Measurements from ENCODE around the gene USP17L20.
"Not testable (repeated sequence)": the region's sequence is repeated elsewhere in the genome, so short reads cannot be mapped to it uniquely, and the experiment has no call there.

The USP17L20 gene

GRCh38 chr4:9257824-9258223 lies at the start of gene USP17L20:
Gene USP17L20 (plus strand): TSS chr4:9258124. CDS start chr4:9258124, 0 bp downstream.
- not testable (repeated sequence) for DNase-seq

DNA sequence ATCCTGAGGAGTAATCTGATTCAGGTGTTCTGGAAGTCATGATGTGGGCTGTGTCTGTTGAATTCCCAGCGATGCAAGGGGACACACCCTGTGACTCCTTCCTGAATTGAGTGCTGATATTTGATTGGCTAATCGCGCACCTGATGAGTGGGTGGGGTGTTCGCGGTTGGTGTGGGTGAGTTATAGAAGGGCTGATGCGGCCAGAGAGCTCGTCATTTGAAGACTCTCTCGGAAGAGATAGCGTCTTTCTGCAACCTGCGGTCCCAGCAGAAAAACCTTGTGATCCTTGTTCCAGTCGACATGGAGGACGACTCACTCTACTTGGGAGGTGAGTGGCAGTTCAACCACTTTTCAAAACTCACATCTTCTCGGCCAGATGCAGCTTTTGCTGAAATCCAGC lies 47.6 kb upstream of the USP17L20 start, which contains the start of gene USP17L10:
Gene USP17L10, plus strand, starts transcription at position 301 of the 400 bp plus-strand sequence. Its CDS starts 0 bp downstream, at position 301.
- DNase-seq = not testable (repeated sequence)

DNA sequence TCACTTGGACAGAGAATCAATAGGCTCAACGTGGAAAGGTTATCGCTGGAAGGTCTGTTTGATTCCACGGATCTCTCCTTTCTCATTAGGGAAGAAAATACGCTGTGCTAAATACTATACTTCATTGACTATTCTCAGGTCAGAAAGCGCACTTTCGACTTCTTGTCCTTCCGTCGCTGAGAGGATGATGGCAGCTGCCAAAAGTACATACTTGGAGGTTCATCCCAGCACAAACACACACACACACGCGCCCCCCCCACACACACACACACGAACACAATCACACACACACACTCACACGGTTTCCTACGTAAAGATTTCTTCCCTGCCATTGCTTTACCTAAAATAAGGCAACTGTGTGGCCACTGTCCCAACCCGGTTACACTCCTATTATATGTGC lies 43.2 kb upstream of the USP17L20 start:
- peak; percentile 28 for DNase-seq

DNA sequence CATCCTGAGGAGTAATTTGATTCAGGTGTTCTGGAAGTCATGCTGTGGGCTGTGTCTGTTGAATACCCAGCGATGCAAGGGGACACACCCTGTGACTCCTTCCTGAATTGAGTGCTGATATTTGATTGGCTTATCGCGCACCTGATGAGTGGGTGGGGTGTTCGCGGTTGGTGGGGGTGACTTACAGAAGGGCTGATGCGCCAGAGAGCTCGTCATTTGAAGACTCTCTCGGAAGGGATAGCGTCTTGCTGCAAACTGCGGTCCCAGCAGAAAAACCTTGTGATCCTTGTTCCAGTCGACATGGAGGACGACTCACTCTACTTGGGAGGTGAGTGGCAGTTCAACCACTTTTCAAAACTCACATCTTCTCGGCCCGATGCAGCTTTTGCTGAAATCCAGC lies 42.8 kb upstream of the USP17L20 start, which contains the start of gene USP17L11:
Gene USP17L11, plus strand, starts transcription at position 301 of the 400 bp plus-strand sequence. Its CDS starts 0 bp downstream, at position 301.
- DNase-seq = not testable (repeated sequence)

DNA sequence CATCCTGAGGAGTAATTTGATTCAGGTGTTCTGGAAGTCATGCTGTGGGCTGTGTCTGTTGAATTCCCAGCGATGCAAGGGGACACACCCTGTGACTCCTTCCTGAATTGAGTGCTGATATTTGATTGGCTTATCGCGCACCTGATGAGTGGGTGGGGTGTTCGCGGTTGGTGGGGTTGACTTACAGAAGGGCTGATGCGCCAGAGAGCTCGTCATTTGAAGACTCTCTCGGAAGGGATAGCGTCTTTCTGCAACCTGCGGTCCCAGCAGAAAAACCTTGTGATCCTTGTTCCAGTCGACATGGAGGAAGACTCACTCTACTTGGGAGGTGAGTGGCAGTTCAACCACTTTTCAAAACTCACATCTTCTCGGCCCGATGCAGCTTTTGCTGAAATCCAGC lies 38.1 kb upstream of the USP17L20 start, which contains the start of gene USP17L12:
Gene USP17L12, plus strand, starts transcription at position 301 of the 400 bp plus-strand sequence. Its CDS starts 0 bp downstream, at position 301.
- DNase-seq = not testable (repeated sequence)

DNA sequence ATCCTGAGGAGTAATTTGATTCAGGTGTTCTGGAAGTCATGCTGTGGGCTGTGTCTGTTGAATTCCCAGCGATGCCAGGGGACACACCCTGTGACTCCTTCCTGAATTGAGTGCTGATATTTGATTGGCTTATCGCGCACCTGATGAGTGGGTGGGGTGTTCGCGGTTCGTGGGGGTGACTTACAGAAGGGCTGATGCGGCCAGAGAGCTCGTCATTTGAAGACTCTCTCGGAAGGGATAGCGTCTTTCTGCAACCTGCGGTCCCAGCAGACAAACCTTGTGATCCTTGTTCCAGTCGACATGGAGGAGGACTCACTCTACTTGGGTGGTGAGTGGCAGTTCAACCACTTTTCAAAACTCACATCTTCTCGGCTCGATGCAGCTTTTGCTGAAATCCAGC lies 33.3 kb upstream of the USP17L20 start, which contains the start of gene USP17L13:
Gene USP17L13, plus strand, starts transcription at position 301 of the 400 bp plus-strand sequence. Its CDS starts 0 bp downstream, at position 301.
- DNase-seq = not testable (repeated sequence)

DNA sequence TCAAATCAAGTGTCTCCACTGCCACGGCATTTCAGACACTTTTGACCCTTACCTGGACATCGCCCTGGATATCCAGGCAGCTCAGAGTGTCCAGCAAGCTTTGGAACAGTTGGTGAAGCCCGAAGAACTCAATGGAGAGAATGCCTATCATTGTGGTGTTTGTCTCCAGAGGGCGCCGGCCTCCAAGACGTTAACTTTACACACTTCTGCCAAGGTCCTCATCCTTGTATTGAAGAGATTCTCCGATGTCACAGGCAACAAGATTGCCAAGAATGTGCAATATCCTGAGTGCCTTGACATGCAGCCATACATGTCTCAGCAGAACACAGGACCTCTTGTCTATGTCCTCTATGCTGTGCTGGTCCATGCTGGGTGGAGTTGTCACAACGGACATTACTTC lies 27.7 kb upstream of the USP17L20 start:
- peak; percentile 46 for DNase-seq

DNA sequence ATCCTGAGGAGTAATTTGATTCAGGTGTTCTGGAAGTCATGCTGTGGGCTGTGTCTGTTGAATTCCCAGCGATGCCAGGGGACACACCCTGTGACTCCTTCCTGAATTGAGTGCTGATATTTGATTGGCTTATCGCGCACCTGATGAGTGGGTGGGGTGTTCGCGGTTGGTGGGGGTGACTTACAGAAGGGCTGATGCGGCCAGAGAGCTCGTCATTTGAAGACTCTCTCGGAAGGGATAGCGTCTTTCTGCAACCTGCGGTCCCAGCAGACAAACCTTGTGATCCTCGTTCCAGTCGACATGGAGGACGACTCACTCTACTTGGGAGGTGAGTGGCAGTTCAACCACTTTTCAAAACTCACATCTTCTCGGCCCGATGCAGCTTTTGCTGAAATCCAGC lies 23.8 kb upstream of the USP17L20 start, which contains the start of gene USP17L15:
Gene USP17L15, plus strand, starts transcription at position 301 of the 400 bp plus-strand sequence. Its CDS starts 0 bp downstream, at position 301.
- not testable (repeated sequence) for DNase-seq

GRCh38 chr4:9238461-9238860 lies 19.5 kb upstream of the USP17L20 start:
- not testable (repeated sequence) for DNase-seq

DNA sequence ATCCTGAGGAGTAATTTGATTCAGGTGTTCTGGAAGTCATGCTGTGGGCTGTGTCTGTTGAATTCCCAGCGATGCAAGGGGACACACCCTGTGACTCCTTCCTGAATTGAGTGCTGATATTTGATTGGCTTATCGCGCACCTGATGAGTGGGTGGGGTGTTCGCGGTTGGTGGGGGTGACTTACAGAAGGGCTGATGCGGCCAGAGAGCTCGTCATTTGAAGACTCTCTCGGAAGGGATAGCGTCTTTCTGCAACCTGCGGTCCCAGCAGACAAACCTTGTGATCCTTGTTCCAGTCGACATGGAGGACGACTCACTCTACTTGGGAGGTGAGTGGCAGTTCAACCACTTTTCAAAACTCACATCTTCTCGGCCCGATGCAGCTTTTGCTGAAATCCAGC lies 14.3 kb upstream of the USP17L20 start, which contains the start of gene USP17L17:
Gene USP17L17, plus strand, starts transcription at position 301 of the 400 bp plus-strand sequence. Its CDS starts 0 bp downstream, at position 301.
- DNase-seq = not testable (repeated sequence)

GRCh38 chr4:9247953-9248680 lies 9.8 kb upstream of the USP17L20 start, which contains the start of gene USP17L18:
Gene USP17L18 (plus strand): TSS chr4:9248630. CDS start chr4:9248630, 0 bp downstream.
- peak; percentile 52 for DNase-seq

DNA sequence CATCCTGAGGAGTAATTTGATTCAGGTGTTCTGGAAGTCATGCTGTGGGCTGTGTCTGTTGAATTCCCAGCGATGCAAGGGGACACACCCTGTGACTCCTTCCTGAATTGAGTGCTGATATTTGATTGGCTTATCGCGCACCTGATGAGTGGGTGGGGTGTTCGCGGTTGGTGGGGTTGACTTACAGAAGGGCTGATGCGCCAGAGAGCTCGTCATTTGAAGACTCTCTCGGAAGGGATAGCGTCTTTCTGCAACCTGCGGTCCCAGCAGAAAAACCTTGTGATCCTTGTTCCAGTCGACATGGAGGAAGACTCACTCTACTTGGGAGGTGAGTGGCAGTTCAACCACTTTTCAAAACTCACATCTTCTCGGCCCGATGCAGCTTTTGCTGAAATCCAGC lies 4.8 kb upstream of the USP17L20 start, which contains the start of gene USP17L19:
Gene USP17L19, plus strand, starts transcription at position 301 of the 400 bp plus-strand sequence. Its CDS starts 0 bp downstream, at position 301.
- not testable (repeated sequence) for DNase-seq

DNA sequence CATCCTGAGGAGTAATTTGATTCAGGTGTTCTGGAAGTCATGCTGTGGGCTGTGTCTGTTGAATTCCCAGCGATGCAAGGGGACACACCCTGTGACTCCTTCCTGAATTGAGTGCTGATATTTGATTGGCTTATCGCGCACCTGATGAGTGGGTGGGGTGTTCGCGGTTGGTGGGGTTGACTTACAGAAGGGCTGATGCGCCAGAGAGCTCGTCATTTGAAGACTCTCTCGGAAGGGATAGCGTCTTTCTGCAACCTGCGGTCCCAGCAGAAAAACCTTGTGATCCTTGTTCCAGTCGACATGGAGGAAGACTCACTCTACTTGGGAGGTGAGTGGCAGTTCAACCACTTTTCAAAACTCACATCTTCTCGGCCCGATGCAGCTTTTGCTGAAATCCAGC lies 4.6 kb downstream of the USP17L20 start, which contains the start of gene USP17L21:
Gene USP17L21, plus strand, starts transcription at position 301 of the 400 bp plus-strand sequence. Its CDS starts 0 bp downstream, at position 301.
- DNase-seq = not testable (repeated sequence)

DNA sequence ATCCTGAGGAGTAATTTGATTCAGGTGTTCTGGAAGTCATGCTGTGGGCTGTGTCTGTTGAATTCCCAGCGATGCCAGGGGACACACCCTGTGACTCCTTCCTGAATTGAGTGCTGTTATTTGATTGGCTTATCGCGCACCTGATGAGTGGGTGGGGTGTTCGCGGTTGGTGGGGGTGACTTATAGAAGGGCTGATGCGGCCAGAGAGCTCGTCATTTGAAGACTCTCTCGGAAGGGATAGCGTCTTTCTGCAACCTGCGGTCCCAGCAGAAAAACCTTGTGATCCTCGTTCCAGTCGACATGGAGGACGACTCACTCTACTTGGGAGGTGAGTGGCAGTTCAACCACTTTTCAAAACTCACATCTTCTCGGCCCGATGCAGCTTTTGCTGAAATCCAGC lies 9.4 kb downstream of the USP17L20 start, which contains the start of gene USP17L22:
Gene USP17L22, plus strand, starts transcription at position 301 of the 400 bp plus-strand sequence. Its CDS starts 0 bp downstream, at position 301.
- DNase-seq = not testable (repeated sequence)

DNA sequence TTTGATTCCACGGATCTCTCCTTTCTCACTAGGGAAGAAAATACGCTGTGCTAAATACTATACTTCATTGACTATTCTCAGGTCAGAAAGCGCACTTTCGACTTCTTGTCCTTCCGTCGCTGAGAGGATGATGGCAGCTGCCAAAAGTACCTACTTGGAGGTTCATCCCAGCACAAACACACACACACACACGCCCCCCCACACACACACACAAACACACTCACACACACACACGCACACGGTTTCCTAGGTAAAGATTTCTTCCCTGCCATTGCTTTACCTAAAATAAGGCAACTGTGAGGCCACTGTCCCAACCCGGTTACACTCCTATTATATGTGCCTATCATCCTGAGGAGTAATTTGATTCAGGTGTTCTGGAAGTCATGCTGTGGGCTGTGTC lies 13.8 kb downstream of the USP17L20 start:
- DNase-seq = peak; percentile 64
